Spleen (tissue), 11 donors: Measurements from ENCODE around the gene NR3C2. TPM values are rescaled to one million over a fixed set of nuclear protein-coding genes. Genes with fewer than 3 reads are reported as not detected.

ENCODE experiments used
- DNase-seq: peaks from one replicate; pipeline ENCODE4 v3.0.0-alpha.2; 2020
- H3K27ac ChIP-seq, 8 donors: fragments of 200-600 bp; sonication (generic) in 7 of 8; 1 replicate in 4 of 8; 2 replicates in 4 of 8; pipeline versions ENCODE4 v1.5.0 to v1.8.0; 2016 to 2021; ENCODE audit warnings: inconsistent platforms in 4 of 8, mild to moderate bottlenecking in 4 of 8, moderate library complexity in 1 of 8
- H3K27me3 ChIP-seq, 7 donors: fragments of 200-600 bp; sonication (generic) in 6 of 7; replicated peaks in 1 of 7; 1 replicate in 4 of 7; 2 replicates in 3 of 7; pipeline versions ENCODE4 v1.5.0 to v1.8.0; 2016 to 2021; ENCODE audit warnings: inconsistent platforms in 3 of 7, mild to moderate bottlenecking in 1 of 7
- H3K36me3 ChIP-seq, 6 donors: fragments of 200-600 bp; sonication (generic) in 5 of 6; 1 replicate in 4 of 6; 2 replicates in 2 of 6; pipeline versions ENCODE4 v1.5.0 to v1.8.0; 2016 to 2021; ENCODE audit warnings: inconsistent platforms in 2 of 6
- H3K4me1 ChIP-seq, 6 donors: fragments of 200-600 bp; sonication (generic) in 5 of 6; 1 replicate in 3 of 6; 2 replicates in 3 of 6; pipeline versions ENCODE4 v1.5.0 to v1.8.0; 2016 to 2021; ENCODE audit warnings: inconsistent platforms in 3 of 6
- H3K4me3 ChIP-seq, 8 donors: fragments of 200-600 bp; sonication (generic) in 7 of 8; 1 replicate in 4 of 8; 2 replicates in 4 of 8; pipeline versions ENCODE4 v1.5.0 to v1.8.0; 2016 to 2021; ENCODE audit warnings: inconsistent platforms in 4 of 8, mild to moderate bottlenecking in 4 of 8, moderate library complexity in 2 of 8
- H3K9me3 ChIP-seq, 8 donors: fragments of 200-600 bp; sonication (generic) in 7 of 8; 1 replicate in 4 of 8; 2 replicates in 4 of 8; pipeline versions ENCODE4 v1.5.0 to v1.8.0; 2016 to 2021; ENCODE audit warnings: inconsistent platforms in 4 of 8
- POLR2A ChIP-seq, 3 donors: fragments of 450-650 bp; IDR thresholded peaks; one replicate each; pipeline ENCODE4 v1.5.1; 2017; ENCODE audit warnings: antibody characterized with exemption in 3 of 3, mild to moderate bottlenecking in 1 of 3
- POLR2AphosphoS5 ChIP-seq, 3 donors: sonication (generic); formaldehyde crosslinking; IDR thresholded peaks; one replicate each; pipeline ENCODE4 v1.5.1; 2017; ENCODE audit warnings: antibody characterized with exemption in 3 of 3
- WGBS, 5 donors: extraction: QIAGEN DNeasy Blood & Tissue Kit in 3 of 5; methylation state at CpG; one replicate each; pipeline versions ENCODE4 v1.1.5 to v1.1.7; 2013 to 2018; 5-methylcytosine and 5-hydroxymethylcytosine counted together
- intact Hi-C: fragments of 100-400 bp; cut with DNase I; formaldehyde crosslinking; loops from one replicate; pipeline ENCODE4 v1.15.0; 2023; ENCODE audit warnings: low total_unique reads
- polyA plus RNA-seq, 3 donors: library from polyadenylated mRNA; stranded (reverse); fragments of 200-250 nt; gene quantifications; one replicate each; pipeline ENCODE4 v1.2.1, GENCODE V29; 2013
- total RNA-seq, 7 donors: library from RNA; depleted of rRNA in 3 of 7; stranded (reverse); fragments of >200 nt in 3 of 7; fragmentation: NEBNext Ultra II Directional in 4 of 7; extraction: Animal tissue kit (Norgen Biotek cat#: 25700) in 4 of 7; gene quantifications; one replicate each; pipeline versions ENCODE4 v1.1.0 to v1.2.1, GENCODE V29; 2016 to 2021
- TF ChIP-seq, protein P1 (sequence below), 11 experiments: fragments of 200-600 bp in 7 of 11; fragments of 450-650 bp in 4 of 11; sonication (generic) in 4 of 11; IDR thresholded peaks in 8 of 11; conservative IDR thresholded peaks in 3 of 11; 1 replicate in 7 of 11; 2 replicates in 4 of 11; pipeline versions ENCODE4 v1.4.0 to v1.8.0; 2016 to 2021; ENCODE audit warnings: antibody characterized with exemption in 11 of 11, inconsistent platforms in 4 of 11, mild to moderate bottlenecking in 1 of 11
- donor health status: healthy with polysubstance abuse.
- donor health status: DM: no; HTN: no; CAD: no; lungs with moderate emphysema.
- donor health status: DM: no; HTN: no; CAD: no.
- donor health status: Bipolar disorder and iron deficiency.
- donor health status: healthy.
- donor health status: DM: no; HTN: no; CAD: no.
- donor health status: DM: yes; HTN: yes; CAD: no.

Gene NR3C2
- total and polyA plus RNA-seq, 10 donors, result 1.2 to 25.9 (median 16.2) TPM

DNA sequence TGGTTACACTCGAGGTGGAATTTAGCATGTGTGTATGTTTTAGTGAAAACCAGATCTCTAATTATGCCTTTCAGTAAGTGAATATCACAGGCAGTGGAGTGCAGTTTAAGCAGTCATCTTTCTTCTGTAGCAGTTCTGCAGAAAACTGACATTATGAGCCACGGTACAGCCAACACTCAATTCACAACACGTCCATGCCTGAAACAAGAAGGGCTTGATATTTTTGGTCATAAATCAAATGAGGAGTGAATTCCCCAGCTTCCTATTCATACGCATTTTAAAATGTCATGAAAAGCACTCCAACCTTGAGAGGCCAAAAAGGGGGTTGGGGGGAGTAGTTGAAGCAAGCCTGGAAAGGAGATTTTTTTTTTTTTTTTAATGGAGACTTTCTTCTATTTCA lies 393.6 kb downstream of the NR3C2 start:
- Histone ChIP-seq H3K36me3 (peaks cover 0 to 11% (median 0%) of the 10 kb centered on the region in 6 donors), H3K4me1 (peaks cover 0 to 25% (median 7%) of the 10 kb centered on the region in 6 donors), H3K27ac (no peak overlapping the region), H3K9me3 (no peaks in the 10 kb centered on the region), H3K4me3 (no peak overlapping the region), H3K27me3 (no peaks in the 10 kb centered on the region)
- TF ChIP-seq, protein P1, sequence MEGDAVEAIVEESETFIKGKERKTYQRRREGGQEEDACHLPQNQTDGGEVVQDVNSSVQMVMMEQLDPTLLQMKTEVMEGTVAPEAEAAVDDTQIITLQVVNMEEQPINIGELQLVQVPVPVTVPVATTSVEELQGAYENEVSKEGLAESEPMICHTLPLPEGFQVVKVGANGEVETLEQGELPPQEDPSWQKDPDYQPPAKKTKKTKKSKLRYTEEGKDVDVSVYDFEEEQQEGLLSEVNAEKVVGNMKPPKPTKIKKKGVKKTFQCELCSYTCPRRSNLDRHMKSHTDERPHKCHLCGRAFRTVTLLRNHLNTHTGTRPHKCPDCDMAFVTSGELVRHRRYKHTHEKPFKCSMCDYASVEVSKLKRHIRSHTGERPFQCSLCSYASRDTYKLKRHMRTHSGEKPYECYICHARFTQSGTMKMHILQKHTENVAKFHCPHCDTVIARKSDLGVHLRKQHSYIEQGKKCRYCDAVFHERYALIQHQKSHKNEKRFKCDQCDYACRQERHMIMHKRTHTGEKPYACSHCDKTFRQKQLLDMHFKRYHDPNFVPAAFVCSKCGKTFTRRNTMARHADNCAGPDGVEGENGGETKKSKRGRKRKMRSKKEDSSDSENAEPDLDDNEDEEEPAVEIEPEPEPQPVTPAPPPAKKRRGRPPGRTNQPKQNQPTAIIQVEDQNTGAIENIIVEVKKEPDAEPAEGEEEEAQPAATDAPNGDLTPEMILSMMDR (IDR thresholded peaks at IDR 0.05 in 8 of 11, conservative IDR thresholded peaks at IDR 0.05 in 3 of 11), result no peak
- TF ChIP-seq POLR2A (IDR thresholded peaks at IDR 0.05), result no peak
- TF ChIP-seq POLR2AphosphoS5 (IDR thresholded peaks at IDR 0.05), result no peak
- 56 to 69% (median 59%) methylated on average over 4 of the region's 4 CpGs for WGBS, 5 donors
- no peak for DNase-seq
- intact Hi-C loops, result no loop called here

DNA sequence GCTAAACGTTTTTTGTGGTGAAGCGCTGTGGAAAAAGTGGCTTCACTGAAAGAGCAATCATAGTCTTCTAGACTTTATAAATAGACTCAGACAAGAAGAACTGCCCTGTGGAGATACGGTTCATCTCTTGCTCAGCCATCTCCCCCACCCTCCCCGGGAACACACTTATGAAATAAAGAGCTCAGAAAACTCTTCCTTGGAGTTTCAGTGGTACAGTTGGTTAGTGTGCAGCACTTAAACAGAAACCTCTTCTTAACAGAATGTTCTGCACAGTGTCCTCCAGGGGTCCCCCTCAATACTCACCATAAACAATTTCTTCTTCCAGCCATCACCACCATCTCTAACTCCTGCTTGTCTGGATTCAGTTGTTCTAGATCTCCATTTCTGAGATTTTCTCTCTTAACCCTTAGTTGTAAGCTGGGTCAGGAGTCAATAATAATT lies 397.3 kb downstream of the NR3C2 start:
- H3K27me3 ChIP-seq, result no peaks in the 10 kb centered on the region
- TF ChIP-seq, protein P1 (IDR thresholded peaks at IDR 0.05 in 8 of 11, conservative IDR thresholded peaks at IDR 0.05 in 3 of 11), result peak in 3 of 11 experiments; percentile 14 to 19 (median 16)
- TF ChIP-seq POLR2AphosphoS5 (IDR thresholded peaks at IDR 0.05), result no peak
- H3K4me1 ChIP-seq, result no peaks in the 10 kb centered on the region
- H3K4me3 ChIP-seq, result no peak overlapping the region
- peaks cover 0 to 11% (median 0%) of the 10 kb centered on the region in 6 donors for H3K36me3 ChIP-seq
- intact Hi-C loops, result no loop called here
- no peak overlapping the region for H3K27ac ChIP-seq
- no peak for DNase-seq
- H3K9me3 ChIP-seq, result no peaks in the 10 kb centered on the region
- 55 to 76% (median 64%) methylated on average over 4 of the region's 4 CpGs for WGBS, 5 donors

DNA sequence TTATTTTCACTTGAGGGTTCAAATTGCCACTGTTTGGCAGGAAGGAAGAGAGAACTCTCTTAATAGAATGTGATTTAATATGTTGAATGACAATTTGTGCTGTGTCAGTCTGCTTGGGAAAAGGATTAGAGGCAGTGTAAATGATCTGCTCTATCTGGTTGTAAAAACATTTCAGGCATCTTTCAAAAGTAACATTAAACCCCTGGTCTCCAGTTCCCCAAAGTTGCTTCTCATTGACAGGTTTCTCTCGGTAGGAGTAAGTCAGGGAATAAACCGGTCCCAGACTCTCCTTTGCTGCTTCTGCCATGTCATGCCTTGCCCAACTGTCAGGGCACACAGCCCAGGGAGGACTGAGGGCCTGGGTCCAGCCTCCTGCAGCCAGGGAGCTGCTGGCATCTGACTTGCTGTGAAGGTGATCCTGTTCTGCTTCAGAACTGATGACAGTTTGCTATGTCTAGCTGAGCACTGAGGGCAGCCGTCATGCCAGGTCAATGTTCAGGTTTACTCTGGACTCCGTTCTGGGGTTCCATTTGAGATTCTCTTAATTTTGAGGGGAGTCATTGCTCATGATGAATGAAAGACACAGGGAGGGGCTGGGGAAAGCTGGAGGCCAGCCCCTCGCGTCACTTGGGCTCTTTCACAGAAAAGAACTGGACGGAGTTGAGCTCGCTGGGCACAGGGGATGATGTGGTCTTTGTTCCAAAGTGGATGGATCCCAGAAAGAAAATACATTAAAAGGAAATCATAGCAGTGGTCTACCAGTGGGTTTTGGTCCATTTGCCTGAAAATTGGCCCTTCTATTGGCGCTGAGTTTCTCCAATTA lies 397.9 kb downstream of the NR3C2 start:
- Histone ChIP-seq H3K4me1 (no peaks in the 10 kb centered on the region), H3K4me3 (no peak overlapping the region), H3K27ac (no peak overlapping the region), H3K9me3 (no peaks in the 10 kb centered on the region), H3K36me3 (peaks cover 0 to 11% (median 0%) of the 10 kb centered on the region in 6 donors), H3K27me3 (no peaks in the 10 kb centered on the region)
- TF ChIP-seq POLR2A (IDR thresholded peaks at IDR 0.05), result no peak
- TF ChIP-seq, protein P1 (IDR thresholded peaks at IDR 0.05 in 8 of 11, conservative IDR thresholded peaks at IDR 0.05 in 3 of 11), result no peak
- no peak for TF ChIP-seq POLR2AphosphoS5 (IDR thresholded peaks at IDR 0.05)
- intact Hi-C loops, result no loop called here
- WGBS, 5 donors, result 84 to 91% (median 90%) methylated on average over 9 of the region's 9 CpGs
- no peak for DNase-seq

DNA sequence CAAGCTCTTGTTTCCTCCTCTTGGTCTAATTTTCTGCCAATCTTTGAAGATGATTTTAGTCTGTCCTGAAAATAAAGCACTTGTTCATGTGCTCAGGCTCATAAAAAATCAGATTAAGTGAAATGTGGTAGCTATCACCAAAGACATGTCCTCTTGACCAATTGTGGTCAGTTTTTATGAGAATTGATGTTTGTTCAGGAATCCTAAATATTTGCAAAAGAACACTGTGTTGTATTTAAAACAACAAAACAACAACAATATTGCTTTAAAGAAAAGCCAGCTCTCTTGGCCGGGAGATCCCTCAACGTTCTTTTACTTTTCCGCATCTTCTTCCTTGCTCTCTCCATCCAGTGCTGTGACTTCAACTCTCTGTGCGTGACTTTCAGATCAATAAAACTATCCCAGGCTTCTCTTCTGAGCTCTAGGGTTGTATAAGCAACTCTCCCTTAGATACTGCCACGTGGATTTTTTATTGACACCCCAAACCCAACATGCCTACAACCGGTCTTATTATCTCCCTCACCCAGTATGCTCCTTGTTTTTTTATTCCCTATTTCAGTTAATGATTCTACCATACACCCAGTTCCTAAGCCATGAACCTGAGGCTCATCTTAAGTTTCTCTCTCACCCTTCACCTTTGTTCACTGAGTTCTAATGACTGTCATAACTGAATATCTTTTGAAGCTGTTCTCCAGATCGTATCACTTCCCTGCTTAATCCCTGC lies 400.4 kb downstream of the NR3C2 start:
- no peaks in the 10 kb centered on the region for H3K9me3 ChIP-seq
- intact Hi-C loops, result no loop called here
- DNase-seq, result no peak

More for the DNA sequence above, 400.4 kb downstream of the NR3C2 start:
- Histone ChIP-seq H3K27me3 (no peaks in the 10 kb centered on the region), H3K36me3 (peaks cover 0 to under 1% (median 0%) of the 10 kb centered on the region in 6 donors), H3K27ac (no peak overlapping the region), H3K4me1 (no peaks in the 10 kb centered on the region), H3K4me3 (no peak overlapping the region)
- 86 to 96% (median 90%) methylated on average over 7 of the region's 7 CpGs for WGBS, 5 donors
- TF ChIP-seq POLR2AphosphoS5 (IDR thresholded peaks at IDR 0.05), result no peak
- no peak for TF ChIP-seq POLR2A (IDR thresholded peaks at IDR 0.05)
- TF ChIP-seq, protein P1 (IDR thresholded peaks at IDR 0.05 in 8 of 11, conservative IDR thresholded peaks at IDR 0.05 in 3 of 11), result no peak
